A549 (cell line): ENCODE results near the gene MAGIX. TPM values are rescaled to one million over a fixed set of nuclear protein-coding genes. Genes with fewer than 3 reads are reported as not detected.

ENCODE experiments used
- ATAC-seq, 2 experiments: fragments of 200-7000 bp in 1 of 2; fragments of >200 bp in 1 of 2; cut with Nextera tagmentation in 1 of 2; cut with Tn5 transposase in 1 of 2; 3 replicates each; pipeline versions ENCODE4 v1.8.0 to v1.9.1; 2018 to 2020; ENCODE audit warnings: mild to moderate bottlenecking in 1 of 2, moderate library complexity in 1 of 2
- CTCF ChIA-PET: fragments of 300-600 bp; sonication (Branson Sonifier 250); formaldehyde crosslinking; extraction: SDS; loops from one replicate; lab custom pipeline; 2021; ENCODE audit warnings: antibody characterized with exemption, inconsistent platforms; lab: Yijun Ruan, JAX
- POLR2A ChIA-PET: fragments of 350-600 bp; formaldehyde crosslinking; extraction: SDS; loops from one replicate; lab custom pipeline; 2021; ENCODE audit warnings: antibody characterized with exemption, inconsistent platforms; lab: Yijun Ruan, JAX
- DNase-seq, 2 experiments: peaks; one replicate each; pipeline versions ENCODE4 v3.0.0 to v3.0.0-alpha.2; 2011 to 2016; ENCODE audit warnings: low read depth in 1 of 2, low spot score in 1 of 2
- FAIRE-seq: peaks from 2 replicates; lab custom pipeline; 2011; peaks lifted over from hg19 to GRCh38; lab: Jason Lieb, UNC
- H3K27ac ChIP-seq, 2 experiments: fragments of >200 bp; sonication (Bioruptor Twin); formaldehyde crosslinking; 3 replicates each; pipeline ENCODE4 v1.5.1; 2016 to 2017
- H3K4me1 ChIP-seq: fragments of >200 bp; sonication (Bioruptor Twin); formaldehyde crosslinking; 3 replicates; pipeline ENCODE4 v1.6.1; 2016
- H3K4me2 ChIP-seq: fragments of >200 bp; sonication (Bioruptor Twin); formaldehyde crosslinking; 3 replicates; pipeline ENCODE4 v1.6.1; 2016
- H3K4me3 ChIP-seq: fragments of >200 bp; sonication (Bioruptor Twin); formaldehyde crosslinking; 3 replicates; pipeline ENCODE4 v1.5.1; 2016
- H3K9me3 ChIP-seq: fragments of >200 bp; sonication (Bioruptor Twin); formaldehyde crosslinking; 3 replicates; pipeline ENCODE4 v1.6.1; 2016
- ATOH8 ChIP-seq: fragments of 250-450 bp; sonication (Bioruptor Pico); IDR thresholded peaks from 2 replicates; pipeline ENCODE4 v1.5.0; 2020; ENCODE audit warnings: low read depth, mild to moderate bottlenecking, moderate library complexity
- BCL3 ChIP-seq: fragments of >200 bp; sonication (Bioruptor Twin); formaldehyde crosslinking; IDR thresholded peaks from 3 replicates; pipeline ENCODE4 v1.6.1; 2016
- BHLHE40 ChIP-seq: IDR thresholded peaks from 2 replicates; pipeline ENCODE4 v1.6.1; 2012; ENCODE audit warnings: low read depth, low read length, inconsistent platforms
- CBX2 ChIP-seq: fragments of 200-600 bp; sonication (generic); IDR thresholded peaks from 2 replicates; pipeline ENCODE4 v1.6.1; 2016; ENCODE audit warnings: low read depth, mild to moderate bottlenecking, borderline replicate concordance
- CHD2 ChIP-seq: fragments of 150-350 bp; IDR thresholded peaks from 2 replicates; pipeline ENCODE4 v1.6.1; 2014; ENCODE audit warnings: low read length; ENCODE audit not compliant: partially characterized antibody
- CHD4 ChIP-seq: fragments of 200-600 bp; sonication (generic); IDR thresholded peaks from 2 replicates; pipeline ENCODE4 v1.6.1; 2016; ENCODE audit warnings: antibody characterized with exemption, mild to moderate bottlenecking, borderline replicate concordance
- EHF ChIP-seq: fragments of 250-450 bp; sonication (Bioruptor Pico); IDR thresholded peaks from 2 replicates; pipeline ENCODE4 v1.5.0; 2020; ENCODE audit warnings: mild to moderate bottlenecking
- EHMT2 ChIP-seq: fragments of 200-600 bp; sonication (generic); IDR thresholded peaks from 2 replicates; pipeline ENCODE4 v1.6.1; 2016; ENCODE audit warnings: antibody characterized with exemption, low read depth, mild to moderate bottlenecking, moderate library complexity
- FOXS1 ChIP-seq: fragments of 250-450 bp; sonication (Bioruptor Pico); IDR thresholded peaks from 2 replicates; pipeline ENCODE4 v1.5.0; 2020; ENCODE audit warnings: mild to moderate bottlenecking, moderate library complexity
- HMGXB4 ChIP-seq: fragments of 250-450 bp; sonication (Bioruptor Pico); IDR thresholded peaks from 2 replicates; pipeline ENCODE4 v1.5.0; 2021; ENCODE audit warnings: mild to moderate bottlenecking, moderate library complexity, borderline replicate concordance
- HOXB13 ChIP-seq: fragments of 250-450 bp; sonication (Bioruptor Pico); IDR thresholded peaks from 2 replicates; pipeline ENCODE4 v1.5.0; 2020; ENCODE audit warnings: low read depth, mild to moderate bottlenecking, moderate library complexity
- JUNB ChIP-seq: fragments of >200 bp; sonication (Bioruptor Twin); formaldehyde crosslinking; IDR thresholded peaks from 2 replicates; pipeline ENCODE4 v1.6.1; 2016
- KDM1A ChIP-seq: fragments of 200-600 bp; sonication (generic); IDR thresholded peaks from 2 replicates; pipeline ENCODE4 v1.6.1; 2016; ENCODE audit warnings: low read depth, mild to moderate bottlenecking
- KDM5A ChIP-seq: fragments of 200-600 bp; sonication (generic); IDR thresholded peaks from 2 replicates; pipeline ENCODE4 v1.6.1; 2016; ENCODE audit warnings: antibody characterized with exemption, mild to moderate bottlenecking
- MAX ChIP-seq: IDR thresholded peaks from 2 replicates; pipeline ENCODE4 v1.6.1; 2012
- MYC ChIP-seq: IDR thresholded peaks from 2 replicates; pipeline ENCODE4 v1.6.1; 2012; ENCODE audit warnings: mild to moderate bottlenecking, inconsistent platforms, low read length, improper control_type of control experiment, borderline replicate concordance
- NFE2L2 ChIP-seq: fragments of 150-350 bp; conservative IDR thresholded peaks from 2 replicates; pipeline ENCODE4 v1.6.1; 2014; ENCODE audit warnings: low read length
- NR3C1 ChIP-seq: fragments of >200 bp; sonication (Bioruptor Twin); formaldehyde crosslinking; IDR thresholded peaks from 3 replicates; pipeline ENCODE4 v1.6.1; 2017
- PHF8 ChIP-seq: fragments of 200-600 bp; sonication (generic); IDR thresholded peaks from 2 replicates; pipeline ENCODE4 v1.6.1; 2016; ENCODE audit warnings: low read depth, mild to moderate bottlenecking, antibody characterized with exemption, moderate library complexity, borderline replicate concordance
- POLR2A ChIP-seq: IDR thresholded peaks from 2 replicates; pipeline ENCODE4 v1.6.1; 2012; ENCODE audit warnings: mild to moderate bottlenecking, low read length
- RAD21 ChIP-seq, 2 experiments: fragments of >200 bp in 1 of 2; sonication (Bioruptor Twin) in 1 of 2; formaldehyde crosslinking in 1 of 2; IDR thresholded peaks in 1 of 2; conservative IDR thresholded peaks in 1 of 2; 2 replicates in 1 of 2; 3 replicates in 1 of 2; pipeline ENCODE4 v1.6.1; 2012 to 2018; ENCODE audit warnings: inconsistent platforms in 1 of 2
- RCOR1 ChIP-seq: fragments of 150-350 bp; IDR thresholded peaks from 2 replicates; pipeline ENCODE4 v1.6.1; 2014; ENCODE audit warnings: antibody characterized with exemption, low read length, low read depth
- REST ChIP-seq: fragments of 200-600 bp; sonication (generic); IDR thresholded peaks from 2 replicates; pipeline ENCODE4 v1.6.1; 2016; ENCODE audit warnings: antibody characterized with exemption, mild to moderate bottlenecking, moderate library complexity
- TFCP2L1 ChIP-seq: fragments of 250-450 bp; sonication (Bioruptor Pico); IDR thresholded peaks from 2 replicates; pipeline ENCODE4 v1.5.0; 2021; ENCODE audit warnings: mild to moderate bottlenecking
- TP53 ChIP-seq: fragments of 250-450 bp; sonication (Bioruptor Pico); IDR thresholded peaks from 2 replicates; pipeline ENCODE4 v1.5.0; 2021; ENCODE audit warnings: mild to moderate bottlenecking, moderate library complexity
- ZFP36 ChIP-seq: fragments of 450-650 bp; IDR thresholded peaks from 2 replicates; pipeline ENCODE4 v1.6.1; 2014; ENCODE audit warnings: borderline replicate concordance; ENCODE audit not compliant: partially characterized antibody
- ZNF302 ChIP-seq: fragments of 250-450 bp; sonication (Bioruptor Pico); IDR thresholded peaks from 2 replicates; pipeline ENCODE4 v1.9.0; 2021; ENCODE audit warnings: inconsistent platforms, mild to moderate bottlenecking, moderate library complexity
- WGBS: methylation state at CpG from one replicate; pipeline ENCODE4 v1.1.6; 2017; ENCODE audit errors: missing lambda C conversion rate; 5-methylcytosine and 5-hydroxymethylcytosine counted together
- polyA plus RNA-seq, 4 experiments: library from polyadenylated mRNA; depleted of rRNA in 3 of 4; stranded (reverse); fragments of >200 nt; fragmentation: RNase III in 1 of 4; extraction: RNeasy Plus Mini Kit Qiagen cat#74134 plus additional on column Dnase treatment in 1 of 4; gene quantifications; 2 replicates in 3 of 4; 3 replicates in 1 of 4; pipeline ENCODE4 v1.2.3, GENCODE V29; 2011 to 2017

MAGIX gene
- polyA plus RNA-seq, 2 of the 4 experiments (the other 2 are of a cell fraction) = 1.1 to 2.2 TPM

- Histone ChIP-seq H3K9me3 (no peaks in the 10 kb centered on the region), H3K4me1 (peaks cover 31% of the 10 kb centered on the region), H3K4me2 (no peak overlapping the region), H3K27ac (no peak overlapping the region), H3K4me3 (no peak overlapping the region)
- POLR2A ChIA-PET = no interaction called here
- FAIRE-seq = no peak
- CTCF ChIA-PET = interaction anchor here (1.0 to 1.4 kb wide), 4 partner anchors 32 to 651 kb away, joined by 3 to 5 read pairs (median 4); partner anchors contain the start of gene GPKOW
- ATAC-seq = no peak
- no peak for TF ChIP-seq HMGXB4
- TF ChIP-seq BHLHE40 = no peak
- TF ChIP-seq KDM5A = no peak
- TF ChIP-seq FOXS1 = no peak
- TF ChIP-seq CHD2 = no peak
- no peak for TF ChIP-seq RCOR1
- no peak for TF ChIP-seq ATOH8 (CRISPR knock-in tag)
- TF ChIP-seq CHD4 = no peak
- no peak for TF ChIP-seq JUNB
- no peak for TF ChIP-seq KDM1A
- TF ChIP-seq EHMT2 = no peak
- no peak for TF ChIP-seq MYC
- no peak for TF ChIP-seq TP53 (CRISPR knock-in tag)
- no peak for TF ChIP-seq POLR2A
- no peak for TF ChIP-seq BCL3
- TF ChIP-seq ZFP36 = no peak
- TF ChIP-seq EHF (CRISPR knock-in tag) = no peak
- no peak for DNase-seq
- WGBS = 91% methylated on average over 7 of the region's 10 CpGs
Observed at GRCh38 chrX:49187526-49187925, 25.0 kb downstream of the MAGIX start.

- DNase-seq (no peak), FAIRE-seq (no peak), ATAC-seq (no peak)
- CTCF ChIA-PET = interaction anchor here (1.4 kb wide), 1 partner anchor 33 kb away, joined by 5 read pairs; no protein-coding TSS in a partner anchor
- H3K27ac ChIP-seq = peak overlapping the region in 1 of 2 experiments; percentile 95; a peak in 1 of 6 replicates
- no peaks in the 10 kb centered on the region for H3K9me3 ChIP-seq
- H3K4me1 ChIP-seq = peaks cover 30% of the 10 kb centered on the region
- POLR2A ChIA-PET = no interaction called here
- no peak overlapping the region; the same call in 2 of the 3 replicates for H3K4me2 ChIP-seq
- WGBS = 73% methylated on average over 8 of the region's 8 CpGs
- H3K4me3 ChIP-seq = no peak overlapping the region
- TF ChIP-seq ZNF302 (CRISPR knock-in tag) (no peak), TP53 (CRISPR knock-in tag) (no peak), KDM1A (no peak), RAD21 (conservative IDR thresholded peaks at IDR 0.05 in 1 of 2, IDR thresholded peaks at IDR 0.05 in 1 of 2) (no peak), MAX (no peak), HOXB13 (no peak), TFCP2L1 (CRISPR knock-in tag) (no peak), CBX2 (no peak), REST (no peak), PHF8 (no peak), NFE2L2 (no peak), NR3C1 (no peak), ATOH8 (CRISPR knock-in tag) (no peak)
Observed at GRCh38 chrX:49188468-49189076, 26.0 kb downstream of the MAGIX start.
